Activated T-helper 1 cell treated with Interleukin-2 at 50 U/mL for 16 hours (primary cell): ENCODE measurements around the gene LIMA1.

ENCODE experiments used
- DNase-seq: peaks from one replicate; pipeline ENCODE4 v3.0.0-alpha.2; 2020; ENCODE audit warnings: low read depth

Gene LIMA1

DNA sequence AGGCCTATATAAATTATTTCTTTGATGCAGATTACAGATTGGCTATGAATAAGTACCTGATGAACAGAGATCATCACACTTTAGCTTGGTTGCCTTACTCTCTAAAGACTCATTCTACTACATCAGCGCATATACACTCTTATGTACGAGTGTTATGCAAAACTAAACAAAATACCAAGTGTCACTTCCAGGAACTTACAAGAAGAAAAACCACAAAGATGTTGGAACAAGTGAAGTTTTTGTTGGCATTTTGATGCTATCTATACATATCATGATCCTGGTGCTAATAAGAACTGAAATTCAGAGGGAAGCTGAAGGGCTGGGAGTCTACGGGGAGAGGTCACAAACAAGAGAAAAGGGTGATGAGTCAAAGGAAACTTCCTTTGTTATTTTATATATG, 68.3 kb downstream of the LIMA1 start:
- DNase-seq: no peak

DNA sequence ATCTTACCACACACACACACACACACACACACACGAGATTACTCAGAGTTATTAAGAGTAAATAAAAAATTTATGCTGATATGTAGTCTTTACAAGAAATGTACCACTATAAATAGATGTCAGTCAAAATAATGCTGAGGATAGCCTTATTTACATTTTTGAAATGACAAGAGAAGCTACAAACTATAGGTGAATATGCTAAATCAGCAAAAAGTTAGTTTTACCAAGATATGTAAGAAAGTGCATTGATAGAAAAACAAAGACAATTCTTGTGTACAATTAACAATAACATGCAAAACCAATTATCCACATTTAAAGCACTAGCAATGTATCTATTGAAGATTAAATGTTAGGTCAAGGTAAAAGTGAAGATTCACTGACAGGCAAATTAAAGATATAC, 69.3 kb downstream of the LIMA1 start:
- no peak for DNase-seq

DNA sequence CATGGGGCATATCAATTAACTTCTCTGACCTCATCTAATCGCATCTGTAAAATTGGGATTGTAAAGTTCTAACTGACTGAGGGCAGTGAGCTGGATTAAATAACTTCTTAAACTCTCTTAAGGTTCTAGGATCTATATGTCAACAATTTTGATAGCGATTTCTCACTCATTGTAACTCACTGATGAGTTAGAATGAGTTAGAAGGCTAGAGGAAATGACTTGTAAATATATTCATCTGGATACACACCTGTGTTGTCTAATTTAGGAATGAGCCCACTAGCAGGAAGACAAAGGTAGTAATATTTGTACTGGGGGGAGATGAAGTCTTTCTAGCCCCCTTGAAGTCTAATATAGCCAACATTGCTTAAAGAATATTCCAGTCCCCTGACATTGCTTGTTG, 69.9 kb downstream of the LIMA1 start:
- no peak for DNase-seq

DNA sequence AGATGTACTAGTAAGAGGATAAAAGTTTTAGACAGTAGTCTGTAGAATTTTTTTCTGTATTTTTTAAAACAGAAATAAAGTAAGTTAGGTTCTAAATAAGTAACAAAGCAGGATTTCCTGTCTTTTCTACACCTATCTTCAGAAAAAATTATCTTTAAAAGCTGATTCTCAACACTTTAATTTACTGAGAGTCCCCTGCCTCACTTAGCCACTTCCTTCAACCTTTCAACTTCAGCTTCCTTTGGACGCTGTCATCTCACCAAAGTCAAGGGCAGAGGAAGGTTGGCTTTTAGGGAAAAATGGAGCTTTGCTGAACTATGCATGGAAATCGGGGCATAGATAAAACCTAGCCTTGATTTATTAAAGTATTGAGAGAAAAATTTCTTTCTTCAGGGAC, 71.3 kb downstream of the LIMA1 start:
- DNase-seq: no peak

DNA sequence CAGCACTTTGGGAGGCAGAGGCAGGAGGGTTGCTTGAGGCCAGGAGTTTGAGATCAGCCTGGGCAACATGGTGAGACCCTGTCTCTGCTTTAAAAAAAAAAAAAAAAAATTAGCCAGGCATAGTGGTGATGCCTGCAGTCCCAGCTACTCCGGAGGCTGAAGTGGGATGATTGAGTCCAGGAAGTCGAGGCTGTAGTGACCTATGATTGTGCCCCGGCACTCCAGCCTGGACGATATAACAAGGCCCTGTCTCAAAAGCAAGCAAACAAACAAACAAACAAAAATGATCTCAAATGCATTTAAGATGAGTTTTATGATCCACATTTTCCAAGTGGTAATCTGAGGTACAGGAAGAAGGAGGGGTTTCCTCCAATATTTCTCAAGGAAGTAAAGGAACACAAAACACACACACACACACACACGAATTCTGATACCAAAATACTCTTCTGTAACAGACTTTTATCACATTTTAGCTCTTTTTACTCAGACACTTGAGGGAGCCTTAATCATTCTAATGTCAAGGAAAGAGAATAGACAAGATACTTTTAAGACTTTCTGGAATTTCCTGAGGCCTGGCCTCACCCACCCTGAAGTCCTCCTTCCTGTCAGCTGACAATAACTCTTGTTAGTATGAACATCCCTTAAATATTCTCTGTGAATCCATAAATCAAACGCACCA, 71.8 kb downstream of the LIMA1 start:
- no peak for DNase-seq

DNA sequence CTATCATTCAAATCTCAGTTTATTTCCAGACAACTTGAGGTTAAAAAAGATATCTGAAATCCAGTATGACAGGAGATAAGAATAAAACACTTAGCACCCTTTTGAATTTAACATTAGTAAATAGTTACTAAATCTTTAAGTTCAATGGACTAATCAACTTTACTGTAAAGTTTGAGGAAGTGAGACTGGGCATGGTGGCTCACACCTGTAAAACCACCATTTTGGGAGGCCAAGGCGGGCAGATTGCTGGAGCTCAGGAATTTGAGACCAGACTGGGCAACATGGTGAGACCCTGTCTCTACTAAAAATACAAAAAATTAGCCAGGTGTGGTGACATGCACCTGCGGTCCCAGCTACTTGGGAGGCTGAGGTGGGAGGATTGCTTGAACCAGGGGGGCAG, 75.9 kb downstream of the LIMA1 start:
- DNase-seq: no peak

DNA sequence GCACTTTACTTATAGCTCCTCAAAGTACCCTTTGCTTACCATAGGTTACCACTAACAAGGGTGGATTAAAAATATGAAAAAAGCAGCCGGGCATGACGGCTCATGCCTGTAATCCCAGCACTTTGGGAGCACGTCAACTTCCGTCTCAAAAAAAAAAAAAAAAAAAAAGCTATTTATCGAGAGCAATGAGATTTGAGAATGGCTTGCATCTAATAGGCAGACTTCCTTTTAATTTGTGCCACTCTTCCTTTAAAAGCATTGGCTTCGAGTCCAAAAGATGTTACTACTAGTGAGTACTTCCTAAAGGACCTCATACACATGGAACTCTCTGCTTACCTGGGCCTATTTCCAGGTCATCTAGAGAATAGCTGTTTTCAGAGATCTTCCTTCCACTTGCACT, 77.7 kb downstream of the LIMA1 start:
- DNase-seq: no peak

DNA sequence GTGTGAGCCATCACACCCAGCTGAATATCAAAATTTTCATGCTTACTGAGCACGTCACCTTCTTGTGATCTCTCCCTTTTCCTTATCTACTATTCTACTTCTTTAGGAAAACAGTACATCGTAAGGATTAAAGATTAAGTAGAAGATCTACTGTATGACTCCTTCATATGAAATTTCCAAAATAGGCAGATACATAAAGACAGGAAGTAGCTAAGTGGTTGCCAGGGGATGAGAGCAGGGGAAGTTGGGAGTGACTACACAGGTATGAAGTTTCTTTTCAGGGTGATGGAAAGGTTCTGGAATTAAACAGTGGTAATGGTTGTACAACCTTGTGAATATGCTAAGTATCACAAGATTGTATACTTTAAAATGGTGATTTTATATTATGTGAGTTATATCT, 79.6 kb downstream of the LIMA1 start:
- no peak for DNase-seq

DNA sequence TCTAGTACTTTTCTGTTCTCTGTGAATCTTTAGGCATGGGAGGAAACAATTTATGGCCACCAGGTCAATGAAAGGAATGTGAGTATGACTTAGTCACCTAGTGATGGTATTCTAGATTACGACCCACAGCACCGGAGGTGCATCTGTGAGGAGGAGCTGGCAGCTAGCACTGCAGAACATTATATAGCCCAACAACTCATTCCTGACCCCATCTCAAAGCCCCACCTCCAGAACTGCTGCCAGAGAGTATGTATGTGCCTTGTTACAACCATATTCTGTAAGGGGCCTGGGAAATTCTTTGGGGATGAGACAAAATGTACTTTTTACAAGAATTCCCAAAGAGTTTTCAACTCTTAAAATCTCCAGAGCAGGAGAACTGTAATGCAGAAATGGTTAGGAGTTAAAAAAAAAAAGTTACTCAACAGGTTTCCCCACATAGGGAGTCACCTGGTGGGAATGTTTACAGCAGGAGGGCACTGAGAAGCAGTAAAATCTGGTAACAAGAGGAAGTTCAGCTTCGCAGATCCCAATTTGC, 81.3 kb downstream of the LIMA1 start:
- DNase-seq: no peak

DNA sequence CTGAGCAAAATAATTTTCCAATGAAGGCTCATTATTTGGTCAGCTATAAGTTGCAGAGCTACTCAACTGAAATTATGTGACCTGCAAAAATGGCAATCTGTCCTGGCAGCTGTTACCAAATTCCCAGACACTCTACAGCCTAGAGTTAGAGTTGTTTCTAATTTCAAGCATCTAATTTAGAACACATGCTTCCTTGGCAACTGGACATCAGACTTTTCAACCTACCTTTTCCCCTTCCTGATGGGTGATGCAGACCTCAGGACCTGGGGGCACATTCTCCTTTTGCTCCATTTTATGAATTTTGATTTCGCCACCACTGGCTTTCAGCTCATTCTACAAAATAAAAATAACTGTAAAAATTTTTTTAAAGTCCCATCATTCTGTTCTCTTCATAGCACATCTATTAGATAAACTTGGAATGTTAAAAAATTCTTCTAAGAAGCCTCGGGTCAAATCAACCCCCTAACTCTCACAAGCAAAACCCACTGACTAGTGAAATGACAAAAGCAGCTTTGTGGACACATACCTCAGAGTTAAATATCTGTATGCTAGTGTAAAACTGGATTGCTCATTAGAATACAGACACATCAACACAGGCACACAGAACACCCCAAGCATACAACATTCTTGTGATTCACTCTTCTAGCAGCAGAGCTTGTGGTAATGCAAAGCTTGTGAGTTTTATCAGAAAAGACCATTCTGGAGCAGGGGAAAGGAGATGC, 82.6 kb downstream of the LIMA1 start:
- DNase-seq: no peak

DNA sequence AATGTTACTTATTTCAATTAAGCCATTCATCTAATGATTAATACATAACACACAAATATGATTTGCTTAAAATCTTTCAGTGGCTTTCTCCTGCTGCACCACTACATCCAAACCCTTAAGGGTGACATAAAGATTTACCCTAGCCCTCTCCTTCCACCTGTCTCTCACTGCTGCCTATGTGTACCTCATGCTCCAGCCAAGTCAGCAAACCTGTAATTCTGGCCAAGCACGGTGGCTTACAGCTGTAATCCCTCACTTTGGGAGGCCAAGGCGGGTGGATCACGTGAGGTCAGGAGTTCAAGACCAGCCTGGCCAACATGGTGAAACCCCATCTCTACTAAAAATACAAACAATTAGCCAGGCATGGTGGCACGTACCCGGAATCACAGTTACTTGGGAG, 84.5 kb downstream of the LIMA1 start:
- DNase-seq: no peak

DNA sequence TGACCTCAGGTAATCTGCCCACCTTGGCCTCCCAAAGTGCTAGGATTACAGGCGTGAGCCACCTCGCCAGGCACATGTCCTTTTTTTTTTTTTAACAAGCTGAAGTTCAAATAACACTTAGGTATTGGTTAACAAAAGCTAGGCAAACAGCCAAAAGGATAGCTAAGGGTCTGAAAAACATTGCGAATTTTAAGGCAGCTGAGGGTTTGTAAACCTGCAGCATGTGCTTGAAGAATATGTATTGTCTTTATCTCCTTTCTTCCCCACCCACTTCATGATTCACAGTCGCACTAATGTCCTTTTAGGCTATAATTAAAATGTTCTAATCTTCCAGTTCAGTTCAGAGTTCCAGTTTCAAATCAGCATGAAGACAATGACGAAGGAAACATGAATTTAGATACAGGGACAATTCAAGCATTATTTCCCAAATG, 86.0 kb downstream of the LIMA1 start:
- DNase-seq: no peak

DNA sequence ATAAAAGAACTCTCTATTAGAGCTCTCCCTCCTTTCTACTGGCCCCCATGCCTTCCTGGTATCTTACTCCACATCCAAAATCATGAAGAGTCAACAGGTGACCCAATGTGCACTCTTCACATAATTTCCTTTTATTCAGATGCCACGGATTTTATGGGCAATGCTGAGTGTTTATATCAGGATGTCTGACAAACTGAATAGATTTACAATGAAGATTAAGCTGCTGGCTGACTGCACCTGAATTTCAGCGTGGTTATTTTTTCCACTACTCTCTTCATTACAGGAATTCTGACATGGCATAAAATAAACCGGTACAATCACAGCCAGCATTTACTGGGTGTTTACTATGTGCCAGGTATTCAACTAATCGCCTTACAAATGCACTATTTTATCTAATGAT, 86.8 kb downstream of the LIMA1 start:
- no peak for DNase-seq

DNA sequence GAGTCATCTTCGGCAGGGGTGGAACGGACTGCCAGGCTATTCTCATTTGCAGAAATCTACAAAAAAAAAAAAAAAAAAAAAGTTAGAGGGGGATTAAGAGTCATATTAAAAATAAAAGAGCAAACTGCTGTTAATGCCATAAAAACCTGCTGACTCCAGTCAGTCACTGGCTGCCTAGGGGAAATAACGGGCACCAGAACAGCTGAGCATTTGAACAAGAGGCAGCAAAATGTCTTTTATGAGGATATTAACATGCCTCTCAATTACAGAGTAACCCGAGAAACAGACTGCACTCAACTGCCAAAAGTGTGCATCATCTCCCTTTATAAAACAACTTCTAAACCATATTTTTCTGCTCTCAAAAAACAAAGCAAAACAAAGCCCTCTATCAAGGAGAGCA, 87.5 kb downstream of the LIMA1 start:
- no peak for DNase-seq

DNA sequence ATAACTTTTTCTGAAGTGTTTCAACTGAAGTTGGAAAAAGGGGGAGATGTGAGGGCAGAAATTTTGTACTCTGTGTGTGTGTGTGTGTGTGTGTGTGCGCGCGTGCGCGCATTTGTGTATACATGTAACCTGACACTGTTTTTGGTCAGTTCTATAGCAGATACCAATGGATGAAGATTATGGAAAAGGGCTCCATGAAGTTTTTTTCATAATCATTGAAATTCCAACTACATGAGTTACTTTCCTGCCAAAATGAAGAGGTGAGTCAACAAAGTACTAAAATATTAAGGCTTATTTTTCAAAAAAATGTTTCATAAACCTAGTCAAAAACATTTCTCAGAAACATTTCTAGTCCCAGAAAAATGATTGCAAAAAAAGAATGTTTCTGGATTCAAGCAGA, 90.4 kb downstream of the LIMA1 start:
- no peak for DNase-seq

DNA sequence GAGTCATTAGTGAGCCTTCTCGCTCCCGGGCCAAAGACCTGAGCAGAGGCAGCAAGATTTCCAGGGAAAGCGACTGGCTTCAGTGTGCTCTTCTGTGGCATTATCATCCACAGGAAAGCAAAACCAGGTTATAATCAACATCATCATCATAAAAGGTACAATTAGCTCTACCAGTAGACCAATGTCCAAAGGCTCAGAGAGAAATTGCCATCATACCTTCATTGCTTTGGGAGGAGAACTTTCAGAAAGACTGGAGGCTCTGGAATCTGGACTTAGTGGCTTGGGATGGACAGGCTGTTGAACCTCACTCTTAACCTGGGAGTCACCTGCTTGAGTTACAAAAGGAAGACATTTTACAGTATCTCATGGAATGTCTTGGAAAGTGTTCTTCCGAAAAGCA, 91.1 kb downstream of the LIMA1 start:
- DNase-seq: no peak

DNA sequence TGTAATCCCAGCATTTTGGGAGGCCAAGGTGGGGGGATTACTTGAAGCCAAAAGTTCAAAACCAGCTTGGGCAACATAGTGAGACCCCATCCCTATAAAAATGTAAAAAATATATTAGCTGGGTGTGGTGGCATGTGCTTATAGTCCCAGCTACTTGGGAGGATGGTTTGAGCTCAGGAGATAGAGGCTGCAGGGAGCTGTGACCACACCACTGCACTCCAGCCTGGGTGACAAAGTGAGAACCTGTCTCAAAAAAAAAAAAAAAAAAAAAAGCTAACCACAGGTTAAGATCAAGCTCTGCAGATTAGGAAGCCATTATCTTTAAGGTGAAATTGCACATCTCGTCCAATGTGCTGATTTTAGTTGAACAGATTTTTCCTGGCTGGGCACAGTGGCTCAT, 92.5 kb downstream of the LIMA1 start:
- DNase-seq: no peak

DNA sequence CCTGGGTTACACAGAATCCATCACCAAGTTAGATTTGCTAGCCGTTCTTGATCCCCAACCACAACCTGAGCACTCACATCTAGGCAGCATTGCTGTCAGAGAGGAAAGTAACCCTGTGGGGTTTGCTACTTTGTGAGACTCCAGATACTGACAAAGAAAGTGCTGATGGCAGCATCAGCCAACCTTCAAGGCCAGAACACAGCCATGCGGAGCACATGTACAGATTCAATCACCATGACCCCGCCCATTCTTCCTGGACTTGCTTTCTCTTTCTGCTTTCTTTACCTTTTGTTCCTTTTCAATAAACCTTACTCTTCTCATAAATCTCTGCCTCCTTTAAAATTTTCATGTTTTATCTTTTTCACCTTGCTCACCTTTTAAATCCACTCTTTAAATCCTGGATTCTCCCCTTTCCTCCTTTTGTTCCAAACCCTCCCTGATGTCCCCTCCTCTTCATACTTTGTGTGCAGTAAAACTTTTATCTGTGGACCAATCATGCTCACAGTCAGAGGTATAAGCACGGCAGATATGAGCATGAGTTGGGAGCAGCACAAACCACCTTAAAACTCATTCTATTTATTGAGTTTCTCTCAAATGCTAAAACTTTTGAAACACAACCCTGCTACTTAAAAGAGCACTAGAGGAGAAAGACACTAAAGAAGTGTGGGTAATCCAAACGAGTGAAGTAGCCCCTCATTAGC, 94.3 kb downstream of the LIMA1 start:
- DNase-seq: no peak

DNA sequence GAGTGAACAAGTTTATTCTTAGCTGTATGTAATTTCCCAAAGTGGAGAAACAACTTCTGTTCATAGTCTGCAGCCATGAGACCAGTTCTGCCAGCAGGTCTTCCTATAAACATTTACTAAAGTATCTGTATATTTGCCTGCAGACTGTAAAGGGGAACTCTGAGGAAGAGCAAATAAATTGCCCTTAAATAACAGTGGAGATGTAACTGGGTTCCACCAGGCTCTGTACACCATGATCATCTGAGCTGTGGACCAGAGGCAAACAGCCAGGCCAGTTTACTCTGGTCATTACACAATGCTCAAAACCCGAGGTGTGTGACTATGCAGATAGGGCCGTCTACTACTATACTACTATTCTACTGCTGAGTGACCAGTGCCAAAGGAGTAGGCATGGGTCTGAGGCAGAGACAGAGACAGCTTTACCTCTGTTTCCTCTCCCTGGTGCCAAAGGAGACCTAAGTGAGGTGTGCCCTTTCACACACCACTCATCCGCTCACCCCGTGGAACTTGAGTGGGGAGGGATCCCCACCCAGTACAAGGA, 95.0 kb downstream of the LIMA1 start:
- DNase-seq: no peak

DNA sequence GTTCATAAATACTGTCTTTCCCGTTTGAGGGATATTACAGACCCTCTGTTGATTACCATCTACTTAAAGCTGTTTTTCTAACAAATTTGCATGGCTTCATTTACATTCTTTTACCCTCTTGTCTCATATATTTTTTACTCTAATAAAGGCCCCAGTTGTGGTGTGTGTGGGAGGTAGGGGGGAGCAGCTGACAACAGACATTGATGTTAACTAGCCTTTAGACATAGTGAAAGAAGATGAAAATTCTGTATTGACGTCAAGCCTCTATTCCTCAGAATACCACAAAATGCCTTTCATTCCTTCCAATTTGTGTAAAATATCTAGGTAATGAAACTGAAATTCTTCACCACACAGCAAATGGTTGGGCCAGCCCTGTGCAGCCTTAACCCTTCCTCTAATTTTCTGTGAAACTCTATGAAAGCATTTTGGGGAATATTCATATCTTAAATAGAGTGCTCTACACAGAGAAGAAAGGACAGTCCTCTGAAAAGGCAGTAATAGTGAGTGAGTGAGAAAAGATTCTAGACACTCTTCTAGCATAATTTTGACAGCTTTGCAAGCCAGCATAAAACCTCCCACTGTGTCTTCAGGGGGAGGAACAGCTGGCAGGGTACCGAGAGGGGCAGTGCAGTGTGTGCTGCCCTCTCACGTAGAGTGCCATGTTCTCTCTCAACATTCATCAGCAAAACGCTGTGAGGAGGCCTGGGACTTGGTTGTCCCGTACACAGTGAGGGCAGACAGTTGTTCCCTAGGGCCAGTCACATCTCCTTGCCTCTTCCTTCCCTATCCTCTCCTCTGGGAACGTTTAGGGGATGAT, 96.0 kb downstream of the LIMA1 start:
- no peak for DNase-seq

DNA sequence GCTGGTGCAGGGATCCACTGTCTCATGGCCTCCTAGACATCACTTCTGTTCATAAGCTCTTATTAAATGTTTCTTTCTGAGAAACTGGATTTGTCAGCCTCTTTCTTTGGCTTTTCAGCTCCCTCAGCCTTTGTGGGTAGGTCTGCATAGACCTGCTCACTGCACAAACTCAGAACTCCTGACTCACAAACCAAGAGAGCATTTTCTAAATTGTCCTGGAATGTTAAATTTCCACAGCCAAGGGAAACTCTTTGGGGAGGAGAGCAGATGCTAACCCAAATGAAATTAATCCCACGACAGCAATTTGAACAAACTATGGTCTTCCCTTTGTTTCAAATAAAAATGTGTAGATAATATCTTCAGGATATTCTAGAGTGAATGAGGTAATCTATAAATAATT, 96.6 kb downstream of the LIMA1 start:
- no peak for DNase-seq
